HEK293 (cell line): ENCODE measurements around the gene MED10.
A peak's percentile ranks its signal among the peaks of the same experiment; 100 is the strongest.

Source experiments
- CTCF ChIA-PET: fragments of 350-600 bp; formaldehyde crosslinking; extraction: SDS; loops from one replicate; lab custom pipeline; 2021; ENCODE audit warnings: antibody characterized with exemption; lab: Yijun Ruan, JAX
- POLR2A ChIA-PET: fragments of 300-600 bp; formaldehyde crosslinking; extraction: SDS; loops from one replicate; lab custom pipeline; 2020; ENCODE audit warnings: antibody characterized with exemption, inconsistent platforms; lab: Yijun Ruan, JAX
- H3K27ac ChIP-seq: fragments of 200-500 bp; sonication (Bioruptor generic); 2 replicates; pipeline ENCODE4 v1.5.1; 2014; ENCODE audit warnings: low read depth, low read length, control low read depth, inconsistent platforms; ENCODE audit errors: extremely low read depth
- H3K36me3 ChIP-seq, 2 experiments: fragments of 200-500 bp in 1 of 2; sonication (Bioruptor generic) in 1 of 2; 1 replicate in 1 of 2; 2 replicates in 1 of 2; pipeline ENCODE4 v1.5.1; 2014 to 2017; ENCODE audit warnings: inconsistent platforms in 2 of 2, low read length in 2 of 2; ENCODE audit not compliant: control insufficient read depth in 2 of 2, insufficient read depth in 1 of 2
- H3K4me1 ChIP-seq: fragments of 200-500 bp; sonication (Bioruptor generic); 2 replicates; pipeline ENCODE4 v1.5.1; 2014; ENCODE audit warnings: mild to moderate bottlenecking, low read length, inconsistent platforms; ENCODE audit not compliant: control insufficient read depth, insufficient read depth
- H3K4me3 ChIP-seq: 2 replicates; pipeline ENCODE4 v1.5.1; 2011; ENCODE audit warnings: low read depth, mild to moderate bottlenecking, control low read depth, low read length, moderate library complexity
- H3K9me3 ChIP-seq: fragments of 200-500 bp; sonication (Bioruptor generic); 2 replicates; pipeline ENCODE4 v1.5.1; 2014; ENCODE audit warnings: low read depth, low read length, inconsistent platforms; ENCODE audit not compliant: control insufficient read depth, insufficient read depth
- EGR2 ChIP-seq: fragments of 450-650 bp; formaldehyde crosslinking; IDR thresholded peaks from 2 replicates; pipeline ENCODE4 v1.5.1; 2016; ENCODE audit warnings: low read depth, missing biosample characterization, missing genetic modification characterization
- GFI1B ChIP-seq: fragments of 450-650 bp; formaldehyde crosslinking; IDR thresholded peaks from 2 replicates; pipeline ENCODE4 v1.5.1; 2016; ENCODE audit warnings: missing biosample characterization, missing genetic modification characterization
- GLI2 ChIP-seq: fragments of 450-650 bp; formaldehyde crosslinking; IDR thresholded peaks from 2 replicates; pipeline ENCODE4; 2017; ENCODE audit warnings: missing biosample characterization, missing genetic modification characterization, low read depth, borderline replicate concordance
- GLIS1 ChIP-seq: fragments of 450-650 bp; formaldehyde crosslinking; IDR thresholded peaks from 2 replicates; pipeline ENCODE4 v1.5.1; 2016; ENCODE audit warnings: missing biosample characterization, missing genetic modification characterization
- KLF10 ChIP-seq: fragments of 450-650 bp; IDR thresholded peaks from 2 replicates; pipeline ENCODE4 v1.5.1; 2018; ENCODE audit warnings: missing biosample characterization, mild to moderate bottlenecking, missing genetic modification characterization
- KLF7 ChIP-seq: fragments of 450-650 bp; formaldehyde crosslinking; IDR thresholded peaks from 2 replicates; pipeline ENCODE4 v1.5.1; 2016; ENCODE audit warnings: missing biosample characterization, missing genetic modification characterization, borderline replicate concordance
- OSR2 ChIP-seq: fragments of 450-650 bp; formaldehyde crosslinking; IDR thresholded peaks from 2 replicates; pipeline ENCODE4 v1.5.1; 2016; ENCODE audit warnings: missing biosample characterization, missing genetic modification characterization
- OVOL3 ChIP-seq: fragments of 450-650 bp; formaldehyde crosslinking; IDR thresholded peaks from 2 replicates; pipeline ENCODE4 v1.5.1; 2016; ENCODE audit warnings: missing biosample characterization, missing genetic modification characterization
- SALL2 ChIP-seq: fragments of 450-650 bp; formaldehyde crosslinking; IDR thresholded peaks from 2 replicates; pipeline ENCODE4 v1.5.0; 2017; ENCODE audit warnings: missing biosample characterization, mild to moderate bottlenecking, missing genetic modification characterization, borderline replicate concordance
- YY2 ChIP-seq: fragments of 450-650 bp; formaldehyde crosslinking; IDR thresholded peaks from 2 replicates; pipeline ENCODE4 v1.5.1; 2016; ENCODE audit warnings: missing biosample characterization, missing genetic modification characterization
- ZEB2 ChIP-seq: fragments of 450-650 bp; formaldehyde crosslinking; IDR thresholded peaks from 2 replicates; pipeline ENCODE4 v1.5.1; 2016; ENCODE audit warnings: missing biosample characterization, missing genetic modification characterization
- ZNF10 ChIP-seq: fragments of 450-650 bp; formaldehyde crosslinking; IDR thresholded peaks from 2 replicates; pipeline ENCODE4 v1.5.1; 2017; ENCODE audit warnings: missing biosample characterization, missing genetic modification characterization
- ZNF2 ChIP-seq: fragments of 450-650 bp; formaldehyde crosslinking; IDR thresholded peaks from 2 replicates; pipeline ENCODE4 v1.5.1; 2016; ENCODE audit warnings: missing biosample characterization, missing genetic modification characterization
- ZNF302 ChIP-seq: fragments of 450-650 bp; formaldehyde crosslinking; IDR thresholded peaks from 2 replicates; pipeline ENCODE4 v1.5.1; 2016; ENCODE audit warnings: missing biosample characterization, missing genetic modification characterization, low read depth
- ZNF610 ChIP-seq: fragments of 450-650 bp; formaldehyde crosslinking; IDR thresholded peaks from 2 replicates; pipeline ENCODE4 v1.5.1; 2016; ENCODE audit warnings: missing biosample characterization, missing genetic modification characterization, borderline replicate concordance
- ZNF629 ChIP-seq: fragments of 450-650 bp; formaldehyde crosslinking; IDR thresholded peaks from 2 replicates; pipeline ENCODE4 v1.5.1; 2017; ENCODE audit warnings: missing biosample characterization, missing genetic modification characterization
- ZNF664 ChIP-seq: fragments of 450-650 bp; formaldehyde crosslinking; IDR thresholded peaks from 2 replicates; pipeline ENCODE4 v1.5.1; 2016; ENCODE audit warnings: missing biosample characterization, missing genetic modification characterization
- ZNF843 ChIP-seq: fragments of 450-650 bp; formaldehyde crosslinking; IDR thresholded peaks from 2 replicates; pipeline ENCODE4 v1.5.1; 2016; ENCODE audit warnings: missing biosample characterization, missing genetic modification characterization
- TF ChIP-seq, protein P1 (sequence below): fragments of 450-650 bp; formaldehyde crosslinking; conservative IDR thresholded peaks from 2 replicates; pipeline ENCODE4 v1.5.1; 2016; ENCODE audit warnings: low read depth, missing biosample characterization, missing genetic modification characterization
- TF ChIP-seq, protein P2 (sequence below): fragments of 450-650 bp; formaldehyde crosslinking; IDR thresholded peaks from 2 replicates; pipeline ENCODE4 v1.5.1; 2016; ENCODE audit warnings: missing biosample characterization, missing genetic modification characterization
- TF ChIP-seq, protein P3 (sequence below): fragments of 450-650 bp; formaldehyde crosslinking; conservative IDR thresholded peaks from 2 replicates; pipeline ENCODE4 v1.5.1; 2016; ENCODE audit warnings: low read depth, missing biosample characterization, missing genetic modification characterization

MED10 gene, protein sequence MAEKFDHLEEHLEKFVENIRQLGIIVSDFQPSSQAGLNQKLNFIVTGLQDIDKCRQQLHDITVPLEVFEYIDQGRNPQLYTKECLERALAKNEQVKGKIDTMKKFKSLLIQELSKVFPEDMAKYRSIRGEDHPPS

DNA sequence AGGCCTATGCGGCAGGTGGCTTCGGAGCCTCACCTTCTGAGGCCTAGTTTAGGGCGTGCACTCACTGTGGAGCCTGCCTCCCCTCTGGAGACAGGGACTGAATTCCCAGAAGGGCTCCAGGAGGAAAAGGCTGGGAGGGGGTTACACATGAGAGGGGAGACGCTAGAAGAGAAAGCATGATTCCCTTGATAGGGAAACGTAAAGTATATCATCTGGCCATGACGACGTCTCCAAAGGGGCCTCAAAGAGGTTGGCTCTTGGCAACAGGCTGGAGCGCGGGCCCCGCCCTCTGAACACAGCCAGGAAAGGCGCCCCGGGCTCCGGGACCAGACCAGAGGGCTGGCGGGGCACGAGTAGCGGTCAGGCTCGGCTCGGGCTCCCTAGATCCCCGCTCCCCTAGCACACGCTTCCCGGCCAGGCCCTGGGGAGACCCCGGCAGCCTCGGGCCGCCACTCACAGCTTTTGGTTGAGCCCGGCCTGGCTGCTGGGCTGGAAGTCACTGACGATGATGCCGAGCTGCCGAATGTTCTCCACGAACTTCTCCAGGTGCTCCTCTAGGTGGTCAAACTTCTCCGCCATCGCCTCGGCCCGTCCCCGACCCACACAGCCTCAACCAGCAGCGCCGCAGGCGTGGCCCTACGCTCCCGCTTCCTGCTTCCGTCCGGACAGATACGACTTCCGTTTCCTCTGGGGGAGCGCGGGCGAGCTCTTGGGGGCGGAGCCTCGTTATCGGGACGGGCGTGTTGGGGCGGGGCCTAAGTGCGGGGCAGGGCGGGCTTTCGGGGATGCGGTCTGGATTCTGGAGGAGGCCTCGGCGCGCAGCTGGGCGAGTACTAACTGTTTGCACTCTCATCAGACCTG is at the start of gene MED10:
Gene MED10, minus strand, starts transcription at position 643 of the 861 bp plus-strand sequence. Its CDS starts 64 bp downstream, at position 579.
- Histone ChIP-seq H3K27ac (peak within 1 kb of the TSS; percentile 57; the same call in 1 of the 2 replicates), H3K4me1 (peaks cover 6% of the 10 kb centered on the region), H3K9me3 (no peaks in the 10 kb centered on the region), H3K4me3 (peak within 1 kb of the TSS; percentile 97), H3K36me3 (peaks cover 38 to 41% of the 10 kb centered on the region in 2 experiments)
- CTCF ChIA-PET, result interaction anchor here (0.6 kb wide), 1 partner anchor 1485 kb away, joined by 3 read pairs; no protein-coding TSS in a partner anchor
- POLR2A ChIA-PET, result interaction anchor here (0.6 to 1.8 kb wide), 19 partner anchors 9 to 956 kb away, joined by 3 to 14 read pairs (median 4); partner anchors contain the start of genes NSUN2, SRD5A1 and UBE2QL1
- TF ChIP-seq, protein P1, sequence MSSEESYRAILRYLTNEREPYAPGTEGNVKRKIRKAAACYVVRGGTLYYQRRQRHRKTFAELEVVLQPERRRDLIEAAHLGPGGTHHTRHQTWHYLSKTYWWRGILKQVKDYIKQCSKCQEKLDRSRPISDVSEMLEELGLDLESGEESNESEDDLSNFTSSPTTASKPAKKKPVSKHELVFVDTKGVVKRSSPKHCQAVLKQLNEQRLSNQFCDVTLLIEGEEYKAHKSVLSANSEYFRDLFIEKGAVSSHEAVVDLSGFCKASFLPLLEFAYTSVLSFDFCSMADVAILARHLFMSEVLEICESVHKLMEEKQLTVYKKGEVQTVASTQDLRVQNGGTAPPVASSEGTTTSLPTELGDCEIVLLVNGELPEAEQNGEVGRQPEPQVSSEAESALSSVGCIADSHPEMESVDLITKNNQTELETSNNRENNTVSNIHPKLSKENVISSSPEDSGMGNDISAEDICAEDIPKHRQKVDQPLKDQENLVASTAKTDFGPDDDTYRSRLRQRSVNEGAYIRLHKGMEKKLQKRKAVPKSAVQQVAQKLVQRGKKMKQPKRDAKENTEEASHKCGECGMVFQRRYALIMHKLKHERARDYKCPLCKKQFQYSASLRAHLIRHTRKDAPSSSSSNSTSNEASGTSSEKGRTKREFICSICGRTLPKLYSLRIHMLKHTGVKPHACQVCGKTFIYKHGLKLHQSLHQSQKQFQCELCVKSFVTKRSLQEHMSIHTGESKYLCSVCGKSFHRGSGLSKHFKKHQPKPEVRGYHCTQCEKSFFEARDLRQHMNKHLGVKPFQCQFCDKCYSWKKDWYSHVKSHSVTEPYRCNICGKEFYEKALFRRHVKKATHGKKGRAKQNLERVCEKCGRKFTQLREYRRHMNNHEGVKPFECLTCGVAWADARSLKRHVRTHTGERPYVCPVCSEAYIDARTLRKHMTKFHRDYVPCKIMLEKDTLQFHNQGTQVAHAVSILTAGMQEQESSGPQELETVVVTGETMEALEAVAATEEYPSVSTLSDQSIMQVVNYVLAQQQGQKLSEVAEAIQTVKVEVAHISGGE (tag by site-specific recombination), result peak; percentile 95
- peak; percentile 44; the same call in 1 of the 2 replicates for TF ChIP-seq GLIS1 (tag by site-specific recombination)
- TF ChIP-seq SALL2 (tag by site-specific recombination), result no peak
- no peak for TF ChIP-seq ZNF664 (tag by site-specific recombination)
- TF ChIP-seq OVOL3 (tag by site-specific recombination), result 0 out of 2 replicates have a peak, but pooled peaks have one; percentile 12
- no peak for TF ChIP-seq ZNF302 (tag by site-specific recombination)
- TF ChIP-seq ZNF843 (tag by site-specific recombination), result no peak
- TF ChIP-seq GLI2 (tag by site-specific recombination), result no peak
- TF ChIP-seq, protein P2, sequence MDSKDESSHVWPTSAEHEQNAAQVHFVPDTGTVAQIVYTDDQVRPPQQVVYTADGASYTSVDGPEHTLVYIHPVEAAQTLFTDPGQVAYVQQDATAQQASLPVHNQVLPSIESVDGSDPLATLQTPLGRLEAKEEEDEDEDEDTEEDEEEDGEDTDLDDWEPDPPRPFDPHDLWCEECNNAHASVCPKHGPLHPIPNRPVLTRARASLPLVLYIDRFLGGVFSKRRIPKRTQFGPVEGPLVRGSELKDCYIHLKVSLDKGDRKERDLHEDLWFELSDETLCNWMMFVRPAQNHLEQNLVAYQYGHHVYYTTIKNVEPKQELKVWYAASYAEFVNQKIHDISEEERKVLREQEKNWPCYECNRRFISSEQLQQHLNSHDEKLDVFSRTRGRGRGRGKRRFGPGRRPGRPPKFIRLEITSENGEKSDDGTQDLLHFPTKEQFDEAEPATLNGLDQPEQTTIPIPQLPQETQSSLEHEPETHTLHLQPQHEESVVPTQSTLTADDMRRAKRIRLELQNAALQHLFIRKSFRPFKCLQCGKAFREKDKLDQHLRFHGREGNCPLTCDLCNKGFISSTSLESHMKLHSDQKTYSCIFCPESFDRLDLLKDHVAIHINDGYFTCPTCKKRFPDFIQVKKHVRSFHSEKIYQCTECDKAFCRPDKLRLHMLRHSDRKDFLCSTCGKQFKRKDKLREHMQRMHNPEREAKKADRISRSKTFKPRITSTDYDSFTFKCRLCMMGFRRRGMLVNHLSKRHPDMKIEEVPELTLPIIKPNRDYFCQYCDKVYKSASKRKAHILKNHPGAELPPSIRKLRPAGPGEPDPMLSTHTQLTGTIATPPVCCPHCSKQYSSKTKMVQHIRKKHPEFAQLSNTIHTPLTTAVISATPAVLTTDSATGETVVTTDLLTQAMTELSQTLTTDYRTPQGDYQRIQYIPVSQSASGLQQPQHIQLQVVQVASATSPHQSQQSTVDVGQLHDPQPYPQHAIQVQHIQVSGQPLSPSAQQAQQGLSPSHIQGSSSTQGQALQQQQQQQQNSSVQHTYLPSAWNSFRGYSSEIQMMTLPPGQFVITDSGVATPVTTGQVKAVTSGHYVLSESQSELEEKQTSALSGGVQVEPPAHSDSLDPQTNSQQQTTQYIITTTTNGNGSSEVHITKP (tag by site-specific recombination), result no peak; the same call in 1 of the 2 replicates
- TF ChIP-seq ZNF2 (tag by site-specific recombination), result peak; percentile 36; the same call in 1 of the 2 replicates
- TF ChIP-seq ZEB2 (tag by site-specific recombination), result 0 out of 2 replicates have a peak, but pooled peaks have one; percentile 41
- TF ChIP-seq OSR2, result peak; percentile 88
- peak; percentile 27; the same call in 1 of the 2 replicates for TF ChIP-seq ZNF610 (tag by site-specific recombination)
- no peak for TF ChIP-seq KLF10 (tag by site-specific recombination)
- peak; percentile 80 for TF ChIP-seq KLF7 (tag by site-specific recombination)
- no peak for TF ChIP-seq GFI1B
- TF ChIP-seq ZNF629 (tag by site-specific recombination), result peak; percentile 82
- peak; percentile 92 for TF ChIP-seq EGR2 (tag by site-specific recombination)
- no peak for TF ChIP-seq ZNF10 (tag by site-specific recombination)
- TF ChIP-seq, protein P3, sequence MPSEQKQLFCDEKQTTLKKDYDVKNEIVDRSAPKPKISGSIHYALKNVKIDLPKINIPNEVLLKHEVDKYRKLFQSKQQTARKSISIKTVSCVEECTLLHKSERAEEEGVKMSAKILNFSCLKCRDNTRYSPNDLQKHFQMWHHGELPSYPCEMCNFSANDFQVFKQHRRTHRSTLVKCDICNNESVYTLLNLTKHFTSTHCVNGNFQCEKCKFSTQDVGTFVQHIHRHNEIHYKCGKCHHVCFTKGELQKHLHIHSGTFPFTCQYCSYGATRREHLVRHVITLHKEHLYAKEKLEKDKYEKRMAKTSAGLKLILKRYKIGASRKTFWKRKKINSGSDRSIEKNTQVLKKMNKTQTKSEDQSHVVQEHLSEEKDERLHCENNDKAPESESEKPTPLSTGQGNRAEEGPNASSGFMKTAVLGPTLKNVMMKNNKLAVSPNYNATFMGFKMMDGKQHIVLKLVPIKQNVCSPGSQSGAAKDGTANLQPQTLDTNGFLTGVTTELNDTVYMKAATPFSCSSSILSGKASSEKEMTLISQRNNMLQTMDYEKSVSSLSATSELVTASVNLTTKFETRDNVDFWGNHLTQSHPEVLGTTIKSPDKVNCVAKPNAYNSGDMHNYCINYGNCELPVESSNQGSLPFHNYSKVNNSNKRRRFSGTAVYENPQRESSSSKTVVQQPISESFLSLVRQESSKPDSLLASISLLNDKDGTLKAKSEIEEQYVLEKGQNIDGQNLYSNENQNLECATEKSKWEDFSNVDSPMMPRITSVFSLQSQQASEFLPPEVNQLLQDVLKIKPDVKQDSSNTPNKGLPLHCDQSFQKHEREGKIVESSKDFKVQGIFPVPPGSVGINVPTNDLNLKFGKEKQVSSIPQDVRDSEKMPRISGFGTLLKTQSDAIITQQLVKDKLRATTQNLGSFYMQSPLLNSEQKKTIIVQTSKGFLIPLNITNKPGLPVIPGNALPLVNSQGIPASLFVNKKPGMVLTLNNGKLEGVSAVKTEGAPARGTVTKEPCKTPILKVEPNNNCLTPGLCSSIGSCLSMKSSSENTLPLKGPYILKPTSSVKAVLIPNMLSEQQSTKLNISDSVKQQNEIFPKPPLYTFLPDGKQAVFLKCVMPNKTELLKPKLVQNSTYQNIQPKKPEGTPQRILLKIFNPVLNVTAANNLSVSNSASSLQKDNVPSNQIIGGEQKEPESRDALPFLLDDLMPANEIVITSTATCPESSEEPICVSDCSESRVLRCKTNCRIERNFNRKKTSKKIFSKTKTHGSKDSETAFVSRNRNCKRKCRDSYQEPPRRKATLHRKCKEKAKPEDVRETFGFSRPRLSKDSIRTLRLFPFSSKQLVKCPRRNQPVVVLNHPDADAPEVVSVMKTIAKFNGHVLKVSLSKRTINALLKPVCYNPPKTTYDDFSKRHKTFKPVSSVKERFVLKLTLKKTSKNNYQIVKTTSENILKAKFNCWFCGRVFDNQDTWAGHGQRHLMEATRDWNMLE (tag by site-specific recombination), result peak; percentile 97
- peak; percentile 41; the same call in 1 of the 2 replicates for TF ChIP-seq YY2 (tag by site-specific recombination)
